Smooth muscle cell of the brain vasculature (primary cell): ENCODE results near the gene SPATA19.

Experiments
- DNase-seq: peaks from one replicate; pipeline ENCODE4 v3.0.0-alpha.2; 2012; ENCODE audit warnings: low read depth, low spot score

Gene SPATA19

DNA sequence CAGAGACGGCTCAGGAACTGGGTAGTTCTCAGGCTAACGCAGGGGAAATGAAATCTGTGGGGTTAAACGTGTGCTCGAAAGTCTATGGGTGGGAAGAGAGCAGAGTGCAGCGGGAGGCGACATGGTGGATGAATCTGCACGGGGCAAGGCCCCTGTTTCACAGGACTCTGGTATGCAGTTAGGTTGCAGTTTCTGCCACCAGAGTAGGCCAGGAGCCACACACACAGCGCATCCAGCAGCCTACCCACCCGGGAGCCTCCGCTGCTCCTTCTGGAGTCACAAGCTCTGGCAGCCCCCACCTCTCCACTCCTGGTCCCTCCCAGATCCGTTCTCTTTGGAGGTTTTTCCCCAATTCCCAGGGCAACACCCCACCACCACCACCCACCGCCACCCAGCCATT, 27.0 kb downstream of the SPATA19 start:
- DNase-seq: no peak

DNA sequence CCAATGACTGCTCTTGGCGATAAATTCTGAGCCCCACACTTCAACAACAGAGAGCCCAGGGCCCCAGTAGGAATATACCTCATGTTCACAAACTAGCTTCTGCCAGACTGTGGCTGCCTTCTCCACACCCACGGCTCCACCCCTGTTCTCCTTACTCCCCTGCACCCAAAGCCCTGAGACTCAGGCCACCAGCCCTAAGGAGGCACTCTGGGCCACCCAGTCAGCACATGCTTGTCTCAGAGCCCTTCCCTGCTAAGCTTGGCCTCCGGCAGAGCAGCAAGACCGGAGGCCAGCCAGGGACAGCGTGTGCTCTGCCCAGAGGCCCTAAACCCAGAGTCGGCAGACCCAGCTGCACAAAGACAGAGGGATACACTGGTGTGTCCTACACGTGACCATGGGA, 27.9 kb downstream of the SPATA19 start:
- DNase-seq: no peak

DNA sequence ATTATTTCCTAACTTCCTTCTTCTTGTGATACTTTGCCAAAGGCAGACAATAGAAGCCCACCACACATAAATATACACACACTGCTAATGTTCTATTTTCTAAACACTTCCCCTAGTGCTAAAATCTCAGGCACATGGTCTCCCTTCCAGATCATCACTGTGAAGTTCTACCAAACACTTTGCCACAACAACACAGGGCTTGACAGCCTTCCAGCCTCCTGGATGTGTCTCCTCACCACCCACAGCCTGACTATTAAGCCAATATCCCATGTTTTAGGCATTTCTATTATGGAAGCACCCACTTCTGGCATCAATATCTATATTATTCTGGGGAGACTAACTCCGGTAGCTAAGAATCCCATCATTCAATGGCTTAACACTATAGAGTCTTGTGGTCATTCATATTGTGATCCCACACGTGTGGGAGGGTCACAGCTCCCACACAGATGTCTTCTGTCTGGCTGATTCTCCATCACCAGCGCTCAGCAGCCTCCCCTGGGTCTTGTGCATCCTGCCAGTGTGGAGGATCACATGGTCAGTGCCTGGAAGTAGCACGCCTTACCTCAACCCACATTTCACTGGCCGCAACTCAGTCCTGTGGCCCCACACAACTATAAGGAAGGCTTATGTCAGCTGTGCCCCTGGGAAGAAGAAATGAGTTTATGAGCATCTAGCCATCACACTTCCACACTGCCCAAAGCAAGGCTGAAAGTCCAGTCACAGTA, 29.0 kb downstream of the SPATA19 start:
- no peak for DNase-seq

DNA sequence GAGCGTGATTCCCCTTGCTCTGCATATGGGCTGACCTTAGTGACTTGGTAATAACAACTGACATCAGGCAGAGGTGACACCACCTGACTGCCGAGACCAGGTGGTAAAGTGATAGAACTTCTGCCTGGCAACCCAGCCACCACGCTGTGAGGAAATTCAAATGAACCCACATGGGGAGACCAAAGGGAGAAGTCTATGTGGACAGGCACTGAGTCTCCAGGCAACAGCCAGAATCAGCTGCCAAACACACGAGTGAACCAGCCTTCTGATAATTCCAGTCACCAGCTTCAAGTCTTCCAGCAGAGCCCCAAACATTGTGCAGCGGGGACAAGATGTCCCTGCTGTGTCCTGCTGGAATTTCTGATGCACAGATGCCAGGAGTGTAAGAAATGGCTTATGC, 29.7 kb downstream of the SPATA19 start:
- no peak for DNase-seq

DNA sequence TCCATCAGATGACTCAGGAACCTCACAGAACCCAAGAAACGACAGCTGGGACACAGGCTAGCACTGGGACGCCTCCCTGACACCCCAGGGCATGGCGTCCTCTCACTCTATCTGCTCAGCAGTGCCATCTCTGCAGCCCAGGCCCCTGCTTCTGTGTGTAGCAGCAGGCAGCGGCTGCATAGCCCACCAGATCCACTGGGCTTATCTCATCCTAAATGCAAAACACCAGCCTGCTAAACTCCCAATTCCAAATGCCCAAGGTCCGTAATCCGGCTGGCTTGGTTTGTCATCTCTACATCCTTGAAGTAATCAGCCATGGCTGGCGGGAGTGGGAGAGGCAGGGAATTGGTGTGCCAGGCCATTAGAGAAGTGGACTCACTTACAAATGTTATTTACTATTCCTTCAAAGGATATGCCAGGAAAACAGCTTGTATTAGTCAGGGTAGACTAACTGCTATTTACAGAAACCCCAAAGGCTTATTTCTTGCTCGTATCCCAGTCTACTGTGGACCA, 30.7 kb downstream of the SPATA19 start:
- DNase-seq: no peak

DNA sequence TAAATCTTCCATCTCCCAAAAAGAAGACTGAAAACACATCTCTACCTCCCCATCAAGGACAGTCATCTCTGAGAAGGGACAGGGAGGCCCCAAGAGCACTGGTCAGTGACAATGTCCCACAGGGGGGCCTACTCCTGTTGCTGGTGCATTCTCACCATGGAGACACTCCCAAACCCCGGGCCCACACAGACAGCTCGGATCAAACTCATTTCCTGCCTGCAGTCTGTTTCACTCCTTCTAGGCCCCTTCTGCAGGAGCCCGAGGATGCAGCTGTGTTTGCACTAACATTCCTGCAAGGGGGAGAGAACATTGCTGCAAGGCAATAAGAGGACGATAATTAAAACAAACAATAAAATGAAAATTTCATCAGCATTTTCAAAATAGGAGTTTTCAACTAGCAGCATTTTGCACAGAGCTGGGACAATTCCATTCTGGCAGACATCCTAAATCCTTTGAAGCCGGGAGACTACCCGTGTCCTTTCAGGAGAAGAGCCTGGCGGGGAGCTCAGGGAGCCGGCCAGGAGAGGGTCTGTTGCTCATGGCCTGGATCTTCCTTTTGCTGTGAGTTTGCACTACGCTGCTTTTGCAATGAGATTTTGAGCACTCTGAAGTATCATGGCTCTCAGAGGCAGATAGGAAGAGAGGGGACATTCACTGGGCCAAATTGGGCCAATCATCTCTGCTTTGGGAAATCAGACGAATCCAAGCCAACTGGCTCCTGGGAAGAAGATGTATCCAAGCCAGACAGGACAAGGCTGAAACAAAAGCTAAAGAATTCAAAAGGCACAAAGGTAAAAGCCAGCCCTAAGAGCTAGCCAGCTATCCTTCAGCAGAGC, 33.2 kb downstream of the SPATA19 start:
- no peak for DNase-seq

DNA sequence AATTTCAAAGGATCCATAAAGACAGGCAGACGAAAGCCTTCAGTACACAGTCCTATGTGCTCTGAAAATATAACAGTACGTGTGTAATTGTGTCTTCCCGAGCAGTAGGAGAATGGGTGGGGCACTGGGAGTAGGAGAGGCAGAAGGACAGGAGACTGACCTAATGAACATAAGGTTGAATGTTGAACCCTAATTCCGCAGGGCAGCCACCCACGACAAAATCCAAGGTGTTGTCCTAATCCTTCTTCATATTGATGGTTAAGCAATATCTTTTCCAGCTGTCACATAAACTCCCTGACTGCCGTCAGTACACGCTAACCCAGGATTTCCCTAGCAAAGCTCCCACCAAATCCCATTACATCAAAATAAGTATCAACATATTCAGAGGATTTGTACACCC, 34.5 kb downstream of the SPATA19 start:
- no peak for DNase-seq

DNA sequence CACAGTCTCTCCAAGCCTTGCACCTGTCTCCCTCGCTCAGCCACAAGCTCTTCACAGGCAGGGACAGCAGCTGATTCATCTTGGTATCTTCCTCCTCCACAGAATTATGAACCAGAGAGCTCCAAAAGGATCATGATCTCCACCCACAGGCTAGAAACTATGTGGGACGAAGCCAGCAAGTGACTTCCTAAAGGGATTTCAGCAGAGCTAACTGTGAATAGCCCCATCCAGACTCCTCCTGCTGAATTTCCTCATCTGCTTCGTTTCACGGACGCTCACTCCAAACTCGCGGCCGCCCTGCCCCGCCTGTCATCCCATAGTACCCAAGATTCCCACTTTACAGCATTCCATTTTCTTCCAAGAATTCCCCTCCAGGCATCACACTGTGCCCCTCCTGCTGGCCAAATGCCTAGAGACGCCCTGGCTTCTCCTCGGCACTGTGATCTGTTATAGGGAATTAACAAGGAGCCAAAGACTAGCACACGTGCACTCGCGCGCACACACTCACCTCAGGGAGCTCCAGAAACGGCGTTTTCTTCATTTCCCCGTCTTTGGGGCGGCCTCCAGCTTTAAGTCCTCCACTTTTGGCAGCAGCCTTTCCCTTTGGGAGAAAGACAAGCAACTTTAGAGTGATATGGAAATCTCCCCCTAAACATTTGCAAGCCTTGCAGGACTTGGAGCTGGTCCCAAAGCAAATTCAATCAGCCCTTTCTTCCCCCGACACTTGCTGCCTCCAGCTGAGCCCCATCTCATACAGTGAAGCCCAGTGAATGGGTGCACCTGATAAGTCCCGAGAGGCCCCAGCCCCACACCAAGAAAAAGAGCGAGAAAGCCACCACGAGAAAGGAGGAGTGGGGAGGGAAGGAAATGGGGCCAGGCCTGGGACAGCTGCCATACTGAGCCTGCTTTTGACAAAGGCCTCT, 35.5 kb downstream of the SPATA19 start:
- DNase-seq: no peak

DNA sequence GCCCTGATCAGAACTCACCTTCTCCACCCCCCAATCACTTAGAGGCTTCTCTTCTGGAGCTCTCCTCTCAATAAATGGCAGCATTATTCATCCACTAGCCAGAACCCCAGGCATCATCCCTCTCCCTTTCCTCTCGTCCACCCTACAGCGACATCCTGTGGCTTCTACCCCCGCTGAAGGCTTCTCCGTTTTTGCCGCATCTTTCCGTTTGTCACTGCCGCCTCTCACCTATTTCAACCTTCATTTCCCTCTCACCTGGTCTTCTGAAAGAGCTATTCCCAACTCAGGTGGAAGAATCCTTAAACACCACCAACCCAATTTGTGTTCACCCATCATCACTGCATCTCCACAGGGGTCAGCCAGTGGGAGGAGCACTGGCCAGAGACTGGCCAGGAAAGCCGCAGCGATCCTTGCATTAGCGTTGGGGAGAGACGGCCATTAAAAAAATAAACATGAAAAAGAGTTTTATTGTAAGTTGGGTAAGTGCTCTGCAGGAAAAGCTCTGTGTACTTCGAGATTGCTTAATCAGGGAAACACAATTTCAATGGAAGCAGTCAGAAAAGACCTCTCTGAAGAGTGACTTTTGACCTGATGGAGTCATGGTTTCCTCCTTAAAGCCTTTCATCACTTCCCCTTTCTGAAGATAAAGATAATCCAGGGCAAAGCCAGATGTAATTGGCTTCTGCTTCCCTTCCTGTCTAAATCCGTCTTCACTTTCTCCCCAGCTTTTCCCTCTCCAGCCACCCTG, 36.7 kb downstream of the SPATA19 start:
- DNase-seq: no peak

DNA sequence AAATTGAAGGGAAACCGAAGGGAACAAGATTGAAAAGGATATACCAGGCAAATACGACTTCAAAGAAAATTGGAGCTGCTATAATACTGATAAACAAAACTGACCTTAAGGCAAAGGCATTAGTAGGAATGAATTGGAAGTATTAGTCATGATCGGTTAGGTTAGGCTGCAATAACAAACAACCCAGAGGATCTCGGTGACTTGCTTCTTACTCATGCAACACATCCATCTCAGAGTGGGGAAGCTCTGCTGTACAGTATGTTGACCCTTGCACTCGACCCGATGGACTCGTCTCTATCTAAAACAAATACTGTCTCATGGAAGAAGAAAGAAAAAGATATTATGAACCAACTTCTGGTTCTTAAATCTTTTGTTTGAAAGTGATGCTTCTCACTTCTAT, 42.3 kb downstream of the SPATA19 start:
- no peak for DNase-seq

DNA sequence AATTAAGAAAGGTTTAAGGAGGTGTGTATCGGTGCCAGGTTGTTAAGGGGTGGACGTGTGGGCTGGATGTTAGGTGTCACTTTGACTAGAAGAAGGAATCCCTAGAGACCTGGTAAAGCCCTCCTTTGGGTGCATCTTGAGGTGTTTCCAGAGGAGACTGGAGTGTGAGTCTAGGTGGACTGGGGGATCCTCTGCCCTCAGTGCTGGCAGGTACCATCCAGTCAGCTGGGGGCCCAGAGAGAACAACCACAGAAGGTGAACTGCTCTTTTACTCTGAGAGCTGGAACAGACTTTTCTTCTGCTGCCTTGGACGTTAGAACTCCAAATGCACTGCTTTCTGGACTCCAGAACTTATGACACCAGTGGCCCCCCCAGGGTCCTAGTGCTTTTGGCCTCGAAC, 44.0 kb downstream of the SPATA19 start:
- DNase-seq: no peak

DNA sequence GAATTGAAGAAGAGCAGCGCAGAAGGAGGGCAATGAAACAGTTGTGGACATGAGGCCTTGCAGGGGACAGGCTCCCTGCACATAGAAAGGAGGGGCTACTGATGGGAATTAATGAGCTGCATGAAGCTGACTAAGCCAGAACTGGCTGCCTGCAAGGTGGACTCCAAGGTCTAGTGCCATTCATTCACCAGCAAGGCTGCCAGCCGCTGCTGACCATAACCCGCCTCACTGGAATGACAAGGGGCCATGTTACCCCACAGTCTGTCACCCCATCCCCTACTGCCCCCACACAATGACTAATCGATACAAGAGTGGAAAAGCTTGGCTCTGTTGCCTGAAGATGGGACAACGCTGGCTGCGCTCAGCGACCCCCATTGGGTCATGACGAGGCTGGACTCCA, 44.6 kb downstream of the SPATA19 start:
- no peak for DNase-seq

DNA sequence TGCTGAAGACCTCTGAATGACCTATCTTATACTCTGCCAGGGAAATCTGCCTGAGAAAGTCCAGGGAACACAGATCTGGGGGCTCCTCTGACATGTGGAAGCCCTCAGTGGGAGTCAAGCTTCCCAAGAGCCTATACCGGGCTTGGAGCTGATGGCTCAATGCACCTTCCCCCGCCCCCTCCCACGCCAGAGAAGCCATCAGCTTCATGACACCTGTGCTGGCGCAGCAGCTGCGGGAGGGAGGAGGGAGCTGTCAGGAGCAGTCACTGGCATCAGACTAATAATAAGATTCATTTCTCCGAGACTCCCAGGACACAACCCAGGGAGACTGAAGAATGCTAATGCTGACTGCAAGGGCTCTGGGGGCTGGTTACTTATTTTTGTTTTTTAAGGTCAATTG, 47.8 kb downstream of the SPATA19 start:
- no peak for DNase-seq

DNA sequence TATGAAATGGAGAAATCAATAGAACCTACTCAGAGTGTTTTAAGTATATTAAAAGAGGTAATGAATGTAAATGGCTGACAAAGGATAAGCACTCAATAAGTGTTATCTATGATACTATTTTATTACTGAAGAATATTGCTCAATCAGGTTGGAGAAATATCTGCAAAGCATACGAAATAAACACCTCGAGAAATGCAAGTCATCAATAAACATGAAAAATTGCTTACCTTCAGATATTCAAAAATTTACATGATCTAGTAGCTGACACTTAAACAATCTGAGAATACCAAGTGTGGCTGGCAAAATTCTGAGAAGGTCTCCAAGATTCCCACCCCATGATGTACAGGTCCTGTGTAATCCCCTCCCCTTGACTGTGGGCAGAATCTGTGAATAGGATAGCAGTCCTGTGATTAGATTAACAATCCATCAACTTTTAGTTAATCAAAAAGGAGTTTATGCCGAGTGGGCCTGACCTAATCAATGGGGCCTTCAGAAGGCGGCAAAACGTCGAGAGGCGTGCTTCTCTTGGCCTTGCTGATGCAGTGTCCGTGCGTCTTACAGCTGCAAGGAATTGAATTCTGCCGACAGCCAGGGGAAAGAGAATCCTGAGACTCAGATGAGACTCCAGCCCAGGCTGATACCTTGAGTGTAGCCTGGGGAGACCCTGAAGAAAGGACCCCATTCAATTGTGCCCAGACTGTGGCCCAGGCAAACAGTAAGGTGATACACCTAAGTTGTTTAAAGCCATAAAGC, 49.1 kb downstream of the SPATA19 start:
- DNase-seq: no peak

DNA sequence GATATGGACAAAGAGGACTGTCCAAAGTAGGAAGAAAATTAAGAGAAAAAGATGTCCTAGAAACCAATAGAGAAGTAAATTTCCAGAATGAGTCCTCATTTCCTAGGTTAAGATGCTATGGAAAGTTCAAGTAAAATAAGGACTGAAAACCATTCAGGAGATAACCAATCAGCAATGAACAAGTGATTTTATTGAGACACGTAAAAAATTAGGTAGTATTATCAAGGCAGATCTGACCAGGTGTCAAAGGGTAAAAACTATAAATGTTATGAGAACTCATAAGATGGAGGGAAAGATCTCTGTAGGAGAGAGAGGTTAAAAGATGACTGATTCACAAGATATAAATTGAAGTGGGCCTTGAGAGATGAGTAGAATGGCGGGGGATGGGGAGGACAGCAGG, 50.2 kb downstream of the SPATA19 start:
- DNase-seq: no peak

DNA sequence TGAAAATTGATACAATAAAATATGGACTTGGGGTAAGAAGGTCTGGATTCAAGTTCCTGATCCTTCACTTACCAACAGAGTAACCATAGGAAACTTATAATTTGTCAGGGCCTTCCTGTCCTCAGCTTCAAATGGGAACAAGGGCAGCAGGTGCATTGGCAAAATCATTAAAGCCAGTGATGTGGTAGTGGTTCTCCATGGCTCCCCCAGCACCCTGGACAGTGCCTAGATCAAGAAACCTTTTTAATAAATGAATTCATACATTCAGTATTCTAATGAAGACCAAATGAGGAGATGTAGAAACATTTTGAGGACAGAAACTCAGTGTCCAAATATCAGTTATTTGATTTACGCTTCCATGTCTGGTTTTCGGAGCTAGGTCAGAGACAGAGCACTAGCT, 51.1 kb downstream of the SPATA19 start:
- no peak for DNase-seq

DNA sequence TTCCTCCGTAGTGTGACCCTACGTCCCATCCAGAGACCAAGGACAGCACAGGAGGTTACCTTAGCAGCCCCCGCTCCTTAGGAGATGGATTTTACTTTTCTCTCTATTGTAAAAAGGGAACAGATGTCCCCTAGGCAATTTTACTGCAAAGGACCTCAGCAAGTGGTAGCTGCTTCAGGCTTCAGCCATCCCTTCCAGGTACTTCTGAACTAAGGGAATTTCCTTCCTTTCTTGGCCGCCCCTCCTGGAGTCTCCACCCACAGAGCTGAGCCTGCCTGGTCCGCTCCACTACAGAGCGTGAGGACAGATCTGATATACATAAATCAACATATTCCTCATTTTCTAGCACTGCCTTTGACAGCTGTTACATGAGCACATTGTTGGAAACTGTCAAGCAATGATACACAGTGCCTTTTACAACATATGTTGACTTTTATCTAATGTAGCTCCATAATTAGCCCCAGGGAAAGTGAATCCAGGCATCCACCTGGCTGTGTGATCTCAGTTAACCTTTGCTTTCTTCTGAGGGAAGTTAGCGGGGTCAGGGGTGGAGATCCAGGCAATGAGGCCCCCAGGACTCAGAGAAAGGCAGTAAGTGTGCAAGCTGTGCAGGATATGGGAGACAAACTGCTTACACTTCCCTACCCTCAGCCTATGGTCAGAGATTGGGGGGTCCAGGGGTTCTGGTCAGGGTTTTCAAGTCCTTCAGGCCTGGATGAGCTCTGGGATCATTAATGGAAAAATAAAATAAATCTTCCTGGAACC, 51.9 kb downstream of the SPATA19 start:
- no peak for DNase-seq

DNA sequence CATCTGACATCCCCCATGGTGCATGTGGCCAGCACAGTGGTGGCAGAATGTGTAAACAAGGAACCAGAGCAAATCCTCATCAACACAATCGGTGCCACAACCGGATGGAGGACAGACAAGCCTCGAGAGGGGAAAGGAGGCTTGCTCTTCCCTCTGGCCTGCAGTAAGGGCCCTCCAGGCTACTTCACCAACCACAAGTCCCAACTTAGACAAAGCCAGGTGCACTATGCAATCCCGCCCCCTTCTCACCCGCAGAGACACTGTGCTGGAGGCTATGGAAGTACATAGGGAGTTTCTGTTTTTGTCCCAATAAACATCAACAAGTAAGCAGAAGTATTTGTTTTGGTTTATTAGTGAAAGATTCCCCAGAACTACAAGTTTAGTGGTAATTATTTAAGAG, 54.3 kb downstream of the SPATA19 start:
- DNase-seq: no peak
